Gastrocnemius medialis (tissue), 4 donors: ENCODE results near the gene TOR2A. TPM values are rescaled to one million over a fixed set of nuclear protein-coding genes. Genes with fewer than 3 reads are reported as not detected.
A peak's percentile ranks its signal among the peaks of the same experiment; 100 is the strongest.

ENCODE experiments used
- ATAC-seq, 2 donors: fragments of 150-250 bp; one replicate each; pipeline ENCODE4 v1.9.1; 2016
- DNase-seq, 2 donors: peaks; one replicate each; pipeline ENCODE4 v3.0.0-alpha.2; 2019
- H3K27ac ChIP-seq, 4 donors: fragments of 200-600 bp; sonication (generic); 1 replicate in 1 of 4; 2 replicates in 3 of 4; pipeline ENCODE4 v1.5.1; 2016 to 2018; ENCODE audit warnings: mild to moderate bottlenecking in 2 of 4, moderate library complexity in 1 of 4
- H3K27me3 ChIP-seq, 3 donors: fragments of 200-600 bp; sonication (generic) in 2 of 3; 1 replicate in 1 of 3; 2 replicates in 2 of 3; pipeline versions ENCODE4 v1.5.1 to v1.6.0; 2016 to 2019; ENCODE audit warnings: mild to moderate bottlenecking in 1 of 3, moderate library complexity in 1 of 3
- H3K36me3 ChIP-seq, 2 donors: fragments of 200-600 bp; sonication (generic) in 1 of 2; one replicate each; pipeline ENCODE4 v1.5.1; 2017 to 2018
- H3K4me1 ChIP-seq, 2 donors: fragments of 200-600 bp; sonication (generic) in 1 of 2; one replicate each; pipeline ENCODE4 v1.5.1; 2016 to 2017; ENCODE audit warnings: mild to moderate bottlenecking in 2 of 2
- H3K4me3 ChIP-seq, 4 donors: fragments of 200-600 bp; sonication (generic) in 3 of 4; 1 replicate in 1 of 4; 2 replicates in 3 of 4; pipeline ENCODE4 v1.5.1; 2016 to 2019; ENCODE audit warnings: mild to moderate bottlenecking in 2 of 4
- H3K9me3 ChIP-seq, 3 donors: fragments of 200-600 bp; sonication (generic) in 2 of 3; 1 replicate in 1 of 3; 2 replicates in 2 of 3; pipeline ENCODE4 v1.5.1; 2016 to 2019
- CTCF ChIP-seq, 5 experiments: fragments of 450-650 bp in 3 of 5; fragments of 200-600 bp in 2 of 5; sonication (generic) in 2 of 5; IDR thresholded peaks in 4 of 5; conservative IDR thresholded peaks in 1 of 5; 1 replicate in 4 of 5; 2 replicates in 1 of 5; pipeline ENCODE4 v1.5.1; 2016 to 2019; ENCODE audit warnings: antibody characterized with exemption in 5 of 5, mild to moderate bottlenecking in 3 of 5, moderate library complexity in 3 of 5
- POLR2A ChIP-seq, 2 donors: fragments of 450-650 bp; IDR thresholded peaks; one replicate each; pipeline ENCODE4 v1.6.1; 2017; ENCODE audit warnings: antibody characterized with exemption in 2 of 2, mild to moderate bottlenecking in 2 of 2, moderate library complexity in 2 of 2
- in situ Hi-C, 4 donors: fragments of 200-750 bp; cut with MboI; loops; one replicate each; pipeline versions ENCODE4 v1.15.0 to v1.8.0; 2017; ENCODE audit warnings: low sequenced_read_pairs in 4 of 4
- intact Hi-C: fragments of 100-400 bp; cut with DNase I; formaldehyde crosslinking; loops from one replicate; pipeline ENCODE4 v1.15.1; 2023; ENCODE audit warnings: low total_unique reads
- total RNA-seq, 4 donors: library from RNA; depleted of rRNA; stranded (reverse); fragments of >200 nt; gene quantifications; one replicate each; pipeline versions ENCODE4 v1.1.0 to v1.2.3, GENCODE V29; 2016

The TOR2A gene
- total RNA-seq, 4 donors from 2014 or later, result 3.2 to 10.6 (median 9.6) TPM

- ATAC-seq (no peak), DNase-seq (no peak)
- H3K36me3 ChIP-seq, result no peaks in the 10 kb centered on the region
- H3K4me3 ChIP-seq, result no peak overlapping the region
- peaks cover 0 to 4% of the 10 kb centered on the region in 2 donors for H3K4me1 ChIP-seq
- H3K27ac ChIP-seq, result no peak overlapping the region
- no peaks in the 10 kb centered on the region for H3K27me3 ChIP-seq
- TF ChIP-seq CTCF (IDR thresholded peaks at IDR 0.05 in 4 of 5, conservative IDR thresholded peaks at IDR 0.05 in 1 of 5) (no peak), POLR2A (IDR thresholded peaks at IDR 0.05) (no peak)
- intact Hi-C loops (no loop called here), in situ Hi-C loops (loop anchor here (5.0 to 10.0 kb wide), 2 partner anchors 43 to 46 kb away; partner anchors contain the start of gene TOR2A (in 4 of the 4))
- no peaks in the 10 kb centered on the region for H3K9me3 ChIP-seq
These were observed 45.2 kb upstream of the TOR2A start for GRCh38 chr9:127780126-127780885.

- Histone ChIP-seq H3K9me3 (no peaks in the 10 kb centered on the region), H3K36me3 (no peaks in the 10 kb centered on the region), H3K4me1 (peaks cover 0 to 4% of the 10 kb centered on the region in 2 donors), H3K27ac (peak overlapping the region; percentile 40 to 69 (median 54)), H3K27me3 (no peaks in the 10 kb centered on the region), H3K4me3 (no peak overlapping the region)
- TF ChIP-seq POLR2A (IDR thresholded peaks at IDR 0.05), result no peak
- in situ Hi-C loops (no loop called here), intact Hi-C loops (no loop called here)
- ATAC-seq (peak in 1 of 2 donors; percentile 34), DNase-seq (no peak)
These were observed 44.3 kb upstream of the TOR2A start for GRCh38 chr9:127779136-127779981.

GRCh38 chr9:127778280-127779135, 43.4 kb upstream of the TOR2A start, which contains the start of gene SH2D3C:
Gene SH2D3C, minus strand, starts transcription at chr9:127778666. Its CDS starts 39 bp downstream, at chr9:127778627.
- peaks cover 0 to 4% of the 10 kb centered on the region in 2 donors for H3K4me1 ChIP-seq
- intact Hi-C loops, result no loop called here
- H3K9me3 ChIP-seq, result no peaks in the 10 kb centered on the region
- TF ChIP-seq CTCF (IDR thresholded peaks at IDR 0.05 in 4 of 5, conservative IDR thresholded peaks at IDR 0.05 in 1 of 5) (no peak), POLR2A (IDR thresholded peaks at IDR 0.05) (no peak)
- in situ Hi-C loops, result no loop called here
- peak within 1 kb of the TSS in 2 of 4 donors; percentile 11 to 28 for H3K4me3 ChIP-seq
- no peaks in the 10 kb centered on the region for H3K27me3 ChIP-seq
- no peaks in the 10 kb centered on the region for H3K36me3 ChIP-seq
- DNase-seq (no peak), ATAC-seq (no peak)
- H3K27ac ChIP-seq, result peak within 1 kb of the TSS; percentile 40 to 69 (median 54)

- TF ChIP-seq CTCF (IDR thresholded peaks at IDR 0.05 in 4 of 5, conservative IDR thresholded peaks at IDR 0.05 in 1 of 5) (no peak), POLR2A (IDR thresholded peaks at IDR 0.05) (no peak)
- in situ Hi-C loops, result no loop called here
- Histone ChIP-seq H3K9me3 (no peaks in the 10 kb centered on the region), H3K27me3 (no peaks in the 10 kb centered on the region), H3K4me1 (peaks cover 0 to 4% of the 10 kb centered on the region in 2 donors), H3K36me3 (no peaks in the 10 kb centered on the region), H3K27ac (peak overlapping the region in 3 of 4 donors; percentile 40 to 69 (median 60)), H3K4me3 (peak overlapping the region in 2 of 4 donors; percentile 11 to 28)
- ATAC-seq, result no peak
- DNase-seq, result no peak
- intact Hi-C loops, result no loop called here
These were observed 42.4 kb upstream of the TOR2A start for GRCh38 chr9:127777368-127777980.
